ENCODE measurements around the gene PPL.
A peak's percentile ranks its signal among the peaks of the same experiment; 100 is the strongest.

The PPL gene, protein sequence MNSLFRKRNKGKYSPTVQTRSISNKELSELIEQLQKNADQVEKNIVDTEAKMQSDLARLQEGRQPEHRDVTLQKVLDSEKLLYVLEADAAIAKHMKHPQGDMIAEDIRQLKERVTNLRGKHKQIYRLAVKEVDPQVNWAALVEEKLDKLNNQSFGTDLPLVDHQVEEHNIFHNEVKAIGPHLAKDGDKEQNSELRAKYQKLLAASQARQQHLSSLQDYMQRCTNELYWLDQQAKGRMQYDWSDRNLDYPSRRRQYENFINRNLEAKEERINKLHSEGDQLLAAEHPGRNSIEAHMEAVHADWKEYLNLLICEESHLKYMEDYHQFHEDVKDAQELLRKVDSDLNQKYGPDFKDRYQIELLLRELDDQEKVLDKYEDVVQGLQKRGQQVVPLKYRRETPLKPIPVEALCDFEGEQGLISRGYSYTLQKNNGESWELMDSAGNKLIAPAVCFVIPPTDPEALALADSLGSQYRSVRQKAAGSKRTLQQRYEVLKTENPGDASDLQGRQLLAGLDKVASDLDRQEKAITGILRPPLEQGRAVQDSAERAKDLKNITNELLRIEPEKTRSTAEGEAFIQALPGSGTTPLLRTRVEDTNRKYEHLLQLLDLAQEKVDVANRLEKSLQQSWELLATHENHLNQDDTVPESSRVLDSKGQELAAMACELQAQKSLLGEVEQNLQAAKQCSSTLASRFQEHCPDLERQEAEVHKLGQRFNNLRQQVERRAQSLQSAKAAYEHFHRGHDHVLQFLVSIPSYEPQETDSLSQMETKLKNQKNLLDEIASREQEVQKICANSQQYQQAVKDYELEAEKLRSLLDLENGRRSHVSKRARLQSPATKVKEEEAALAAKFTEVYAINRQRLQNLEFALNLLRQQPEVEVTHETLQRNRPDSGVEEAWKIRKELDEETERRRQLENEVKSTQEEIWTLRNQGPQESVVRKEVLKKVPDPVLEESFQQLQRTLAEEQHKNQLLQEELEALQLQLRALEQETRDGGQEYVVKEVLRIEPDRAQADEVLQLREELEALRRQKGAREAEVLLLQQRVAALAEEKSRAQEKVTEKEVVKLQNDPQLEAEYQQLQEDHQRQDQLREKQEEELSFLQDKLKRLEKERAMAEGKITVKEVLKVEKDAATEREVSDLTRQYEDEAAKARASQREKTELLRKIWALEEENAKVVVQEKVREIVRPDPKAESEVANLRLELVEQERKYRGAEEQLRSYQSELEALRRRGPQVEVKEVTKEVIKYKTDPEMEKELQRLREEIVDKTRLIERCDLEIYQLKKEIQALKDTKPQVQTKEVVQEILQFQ (N-terminal part only)

DNA sequence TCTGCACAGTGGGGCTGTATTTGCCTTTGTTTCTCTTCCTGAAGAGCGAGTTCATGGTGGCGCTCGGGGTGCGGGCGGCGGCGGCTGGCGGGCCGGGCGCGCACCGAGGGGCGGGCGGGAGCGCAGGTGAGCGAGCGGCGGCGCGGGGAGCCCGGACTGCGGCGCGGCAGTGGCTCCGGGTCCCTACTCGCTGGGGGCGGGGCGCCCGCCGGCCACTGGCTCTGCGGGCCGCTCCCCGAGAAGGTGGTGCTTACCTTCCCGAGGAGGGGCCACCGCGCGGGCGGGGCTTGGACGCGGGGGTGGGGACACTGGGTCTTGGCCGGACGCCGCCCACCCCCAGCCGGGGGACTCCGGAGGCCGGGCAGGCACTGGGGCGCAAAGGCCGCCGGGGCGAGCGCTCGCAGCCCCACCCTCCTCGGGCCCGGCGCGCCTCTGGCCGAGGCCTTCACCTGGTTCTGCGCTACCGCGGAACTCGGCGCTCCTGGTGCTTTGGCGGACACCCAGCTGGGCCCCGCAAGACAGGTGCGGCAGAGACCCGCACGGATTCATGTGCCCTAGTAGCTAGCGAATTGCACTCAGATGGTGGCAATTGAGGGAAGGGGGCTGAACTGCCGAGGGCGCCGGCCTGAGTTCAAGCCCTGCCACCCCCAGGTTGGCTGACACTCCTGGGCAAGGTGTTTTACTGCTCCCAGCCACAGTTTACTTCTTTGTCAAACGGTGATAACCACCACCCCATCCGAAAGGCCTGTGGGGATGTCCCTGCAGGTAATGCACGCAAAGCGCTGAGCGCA is at the start of gene PPL:
PPL (minus strand) TSS at position 158 of the 791 bp plus-strand sequence; CDS start at position 55, 103 bp downstream.
- H3K36me3 ChIP-seq (replicated peaks), result no peaks in the 10 kb centered on the region
- in situ Hi-C loops (cut with MboI; ENCODE audit: low sequenced_read_pairs), result no loop called here
- no peaks in the 10 kb centered on the region for H3K4me1 ChIP-seq
- H3K9me3 ChIP-seq, result no peaks in the 10 kb centered on the region
- no peaks in the 10 kb centered on the region for H3K27me3 ChIP-seq (ENCODE audit: low read depth)
- H3K4me3 ChIP-seq, result peak within 1 kb of the TSS; percentile 54
- DNase-seq (ENCODE audit: low spot score in 2 of 2), result peak; percentile 59 to 95

DNA sequence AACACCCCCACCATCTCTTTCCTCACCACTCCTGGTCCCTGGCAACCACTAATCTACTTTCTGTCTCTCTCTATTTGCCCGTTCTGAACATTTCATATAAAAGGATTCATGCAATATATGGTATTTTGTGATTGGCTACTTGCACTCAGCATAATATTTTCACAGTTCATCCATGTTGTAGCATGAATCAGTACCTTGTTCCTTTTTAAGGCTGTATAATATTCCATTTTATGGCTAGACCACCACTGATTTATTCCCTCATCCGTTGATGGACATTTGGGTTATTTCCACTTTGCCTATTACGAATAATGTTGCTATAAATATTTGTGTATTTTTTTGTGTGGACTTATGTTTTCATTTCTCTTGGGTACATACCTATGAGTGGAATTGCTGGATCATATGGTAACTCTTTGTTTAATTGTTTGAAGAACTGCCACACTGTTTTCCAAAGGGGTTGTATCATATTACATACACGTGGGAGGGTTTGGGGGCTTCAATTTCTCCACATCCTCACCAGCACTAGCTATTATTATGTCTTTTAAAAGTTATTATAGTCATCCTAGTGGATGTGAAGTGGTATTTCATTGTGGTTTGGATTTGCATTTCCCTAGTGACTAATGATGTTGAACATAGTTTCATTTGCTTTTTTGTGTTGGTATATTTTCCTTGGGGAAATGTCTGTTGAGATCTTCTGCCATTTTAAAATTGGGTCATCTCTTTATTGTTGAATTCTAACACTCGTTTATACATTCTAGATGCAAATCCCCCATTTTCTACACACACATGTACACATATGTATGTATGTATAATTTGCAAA is 47.4 kb upstream of the PPL start:
- Histone ChIP-seq H3K4me1 (no peaks in the 10 kb centered on the region), H3K9me3 (no peaks in the 10 kb centered on the region), H3K4me3 (no peak overlapping the region), H3K27me3 (ENCODE audit: low read depth) (peaks cover 40% of the 10 kb centered on the region), H3K36me3 (replicated peaks) (no peaks in the 10 kb centered on the region)
- DNase-seq (ENCODE audit: low spot score in 2 of 2), result no peak
- in situ Hi-C loops (cut with MboI; ENCODE audit: low sequenced_read_pairs), result no loop called here

DNA sequence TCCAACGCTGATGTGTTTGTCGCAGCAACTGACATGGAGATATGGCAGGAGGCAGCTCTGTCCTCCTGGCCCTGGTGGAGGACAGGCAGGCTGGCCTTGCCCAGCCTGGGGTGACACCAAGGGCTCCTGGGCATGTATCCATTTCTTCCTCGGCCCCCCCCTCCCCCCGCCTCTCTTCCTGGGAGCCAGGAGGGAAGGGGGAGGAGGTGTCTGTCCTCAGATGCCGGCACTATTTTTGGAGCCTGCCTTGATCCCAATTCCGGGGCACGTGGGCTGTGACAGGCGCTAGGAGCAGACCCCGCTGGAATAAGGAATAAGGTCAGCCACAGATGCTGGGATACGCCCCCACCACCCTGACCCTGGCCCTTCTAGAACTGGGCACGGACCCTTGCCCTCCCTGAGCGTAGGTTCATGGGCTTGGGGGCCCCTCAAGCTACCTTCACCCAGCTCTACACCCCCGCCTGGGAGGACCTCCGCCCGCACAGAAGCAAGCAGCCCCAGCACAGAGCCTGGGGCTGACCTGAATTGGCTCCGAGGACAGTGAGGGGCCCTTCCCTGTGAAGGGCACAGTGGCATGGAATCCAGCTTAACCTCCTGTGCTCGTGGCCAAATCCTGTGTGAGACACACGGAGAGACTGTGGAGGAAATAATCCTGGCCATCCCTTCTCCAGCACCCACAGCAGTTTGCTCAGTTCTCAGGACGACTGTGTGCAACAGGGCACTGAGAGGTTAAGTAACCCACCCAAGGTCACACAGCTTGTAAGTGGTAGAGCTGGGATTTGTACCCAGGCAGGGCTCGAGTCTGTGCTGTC is 45.3 kb upstream of the PPL start:
- Histone ChIP-seq H3K4me1 (no peaks in the 10 kb centered on the region), H3K27me3 (ENCODE audit: low read depth) (peaks cover 23% of the 10 kb centered on the region), H3K4me3 (no peak overlapping the region), H3K36me3 (replicated peaks) (no peaks in the 10 kb centered on the region), H3K9me3 (no peaks in the 10 kb centered on the region)
- in situ Hi-C loops (cut with MboI; ENCODE audit: low sequenced_read_pairs), result no loop called here
- no peak for DNase-seq (ENCODE audit: low spot score in 2 of 2)

DNA sequence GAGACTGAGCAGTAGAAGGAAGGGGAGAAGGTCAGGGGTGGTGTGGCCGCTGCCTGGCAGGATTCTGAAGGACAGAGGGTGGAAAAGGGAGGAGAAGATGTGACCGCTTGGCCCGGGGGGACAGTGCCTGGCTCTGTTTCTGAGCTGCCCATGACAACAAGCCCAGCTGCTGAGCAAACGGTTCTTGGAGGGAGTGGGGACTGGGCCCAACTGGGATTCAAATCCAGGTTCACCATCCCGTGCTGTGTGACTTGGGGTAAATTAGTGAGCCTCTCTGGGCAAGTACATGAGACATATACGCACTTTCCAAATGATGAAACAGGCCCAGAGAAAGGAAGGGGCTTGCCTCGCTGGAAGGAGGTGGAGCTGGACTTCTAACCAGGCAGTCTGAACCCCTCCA is 44.5 kb upstream of the PPL start:
- H3K27me3 ChIP-seq (ENCODE audit: low read depth), result peaks cover 16% of the 10 kb centered on the region
- DNase-seq (ENCODE audit: low spot score in 2 of 2), result no peak
- H3K9me3 ChIP-seq, result no peaks in the 10 kb centered on the region
- no peak overlapping the region for H3K4me3 ChIP-seq
- no peaks in the 10 kb centered on the region for H3K4me1 ChIP-seq
- no peaks in the 10 kb centered on the region for H3K36me3 ChIP-seq (replicated peaks)
- in situ Hi-C loops (cut with MboI; ENCODE audit: low sequenced_read_pairs), result no loop called here

DNA sequence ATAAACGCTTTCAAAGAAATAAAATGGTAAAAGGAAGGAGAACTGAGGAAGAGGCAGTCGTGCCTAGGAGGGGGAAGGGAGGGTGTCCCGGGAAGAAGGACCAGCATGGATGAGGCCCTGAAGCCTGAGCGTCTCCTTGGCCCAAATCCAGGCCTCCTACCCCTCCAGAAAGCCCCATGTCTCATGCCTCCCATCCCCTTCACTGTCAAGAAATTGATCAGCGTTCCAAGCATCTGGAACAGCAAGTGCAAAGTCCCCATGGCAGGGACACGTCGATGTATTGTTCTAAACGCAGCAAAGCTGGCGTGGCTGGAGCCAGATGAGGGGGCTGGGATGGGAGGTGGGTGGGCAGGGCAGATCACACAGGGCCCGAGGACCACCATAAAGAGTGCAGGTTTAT is 43.7 kb upstream of the PPL start:
- H3K4me3 ChIP-seq, result no peak overlapping the region
- H3K9me3 ChIP-seq, result no peaks in the 10 kb centered on the region
- no peak for DNase-seq (ENCODE audit: low spot score in 2 of 2)
- in situ Hi-C loops (cut with MboI; ENCODE audit: low sequenced_read_pairs), result no loop called here
- no peaks in the 10 kb centered on the region for H3K36me3 ChIP-seq (replicated peaks)
- H3K4me1 ChIP-seq, result no peaks in the 10 kb centered on the region
- peaks cover 8% of the 10 kb centered on the region for H3K27me3 ChIP-seq (ENCODE audit: low read depth)

DNA sequence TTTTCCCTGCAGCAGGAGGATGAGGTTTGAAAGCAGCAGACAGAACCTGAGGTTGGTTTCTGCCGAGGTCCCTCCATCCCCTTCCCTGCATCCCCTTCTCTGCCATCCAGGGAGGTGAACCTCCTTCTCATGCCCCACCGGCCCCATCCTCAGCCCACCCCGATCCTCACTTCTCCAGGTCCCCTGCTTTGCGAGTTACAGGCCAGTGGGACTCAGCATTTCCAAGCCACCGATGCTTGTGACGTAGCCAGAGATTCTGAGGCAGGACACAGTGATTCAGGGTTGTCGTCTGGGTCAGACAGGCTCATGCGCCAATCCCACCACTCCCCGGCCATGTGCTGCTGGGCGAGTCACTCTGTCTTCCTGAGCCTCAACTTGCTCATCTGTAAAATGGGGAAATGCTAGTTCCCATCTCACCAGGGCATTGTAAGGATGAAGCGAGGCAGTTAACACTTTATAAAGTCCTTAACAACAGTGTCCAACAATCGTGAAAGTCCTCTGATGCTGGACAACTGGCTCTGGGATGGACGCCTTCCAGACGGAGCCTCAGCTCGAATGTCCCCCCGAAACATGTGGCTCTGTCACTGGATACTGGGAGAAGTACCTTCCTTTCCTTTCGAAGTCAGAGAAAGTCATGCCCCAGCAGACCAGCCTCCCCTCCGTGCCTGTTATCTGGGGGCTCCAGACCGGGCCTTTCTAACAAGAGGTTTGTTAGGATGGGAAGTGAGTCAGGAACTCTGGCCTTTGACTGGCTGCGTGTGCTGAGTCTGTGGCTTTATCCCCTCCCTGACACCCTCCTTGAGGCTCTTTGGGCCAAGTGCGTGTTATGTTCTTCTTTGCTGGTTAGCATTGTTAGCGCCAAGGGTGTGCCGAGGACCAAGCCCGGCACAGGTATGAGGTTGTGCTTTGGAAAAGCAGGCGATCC is 43.0 kb upstream of the PPL start:
- H3K4me3 ChIP-seq, result no peak overlapping the region
- no peaks in the 10 kb centered on the region for H3K9me3 ChIP-seq
- H3K4me1 ChIP-seq, result no peaks in the 10 kb centered on the region
- no peak for DNase-seq (ENCODE audit: low spot score in 2 of 2)
- H3K36me3 ChIP-seq (replicated peaks), result no peaks in the 10 kb centered on the region
- in situ Hi-C loops (cut with MboI; ENCODE audit: low sequenced_read_pairs), result no loop called here
- H3K27me3 ChIP-seq (ENCODE audit: low read depth), result peaks cover 3% of the 10 kb centered on the region; the same call in 1 of the 2 replicates

DNA sequence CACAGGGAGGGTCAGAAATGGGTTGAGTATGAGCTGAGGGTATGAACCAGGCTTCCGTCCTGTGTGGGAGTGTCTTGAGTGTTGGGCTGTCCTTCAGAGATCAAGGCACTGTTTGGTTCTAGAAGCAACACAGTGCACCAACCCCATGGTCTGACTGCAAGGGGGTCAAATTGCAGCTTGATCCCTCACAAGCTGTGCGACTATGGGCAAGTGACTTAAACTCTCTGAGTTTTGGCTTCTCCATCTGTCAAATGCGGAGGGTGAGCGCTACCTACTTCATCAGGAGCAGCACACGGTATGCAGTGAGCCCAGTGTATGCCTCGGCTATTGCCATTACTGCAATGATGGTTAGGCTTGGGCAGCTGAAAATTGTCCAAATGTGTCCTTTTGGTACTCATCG is 42.2 kb upstream of the PPL start:
- Histone ChIP-seq H3K4me3 (no peak overlapping the region), H3K4me1 (no peaks in the 10 kb centered on the region), H3K27me3 (ENCODE audit: low read depth) (no peaks in the 10 kb centered on the region), H3K36me3 (replicated peaks) (no peaks in the 10 kb centered on the region), H3K9me3 (no peaks in the 10 kb centered on the region)
- no peak for DNase-seq (ENCODE audit: low spot score in 2 of 2)
- in situ Hi-C loops (cut with MboI; ENCODE audit: low sequenced_read_pairs), result no loop called here

DNA sequence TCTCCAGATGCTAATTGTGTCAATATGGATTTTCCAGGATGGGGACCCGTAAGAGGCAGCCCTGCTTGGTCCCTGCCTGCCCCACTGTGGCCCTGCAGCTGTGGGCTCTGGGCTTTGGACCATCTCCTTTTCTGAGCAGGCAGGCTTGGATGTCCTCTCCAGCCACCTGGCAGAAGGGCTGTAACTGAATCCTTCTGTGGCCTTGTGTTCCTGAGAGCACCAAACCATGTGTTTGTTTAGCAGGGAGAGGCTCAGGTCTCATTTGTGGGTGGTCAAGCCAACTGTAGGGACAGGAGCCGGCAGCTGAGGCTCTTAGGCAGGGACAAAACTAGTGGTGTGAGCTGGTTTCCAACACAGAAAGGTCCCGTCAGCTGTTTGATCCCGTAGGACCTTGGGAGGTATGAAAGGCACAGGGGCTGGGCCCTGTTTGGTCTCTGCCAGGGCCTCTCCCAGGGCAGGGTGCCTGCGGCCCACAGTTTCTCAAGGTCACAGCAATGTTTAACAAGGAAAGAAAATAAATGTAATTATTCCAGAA is 39.7 kb upstream of the PPL start:
- in situ Hi-C loops (cut with MboI; ENCODE audit: low sequenced_read_pairs), result no loop called here
- DNase-seq (ENCODE audit: low spot score in 2 of 2), result no peak
- no peaks in the 10 kb centered on the region for H3K36me3 ChIP-seq (replicated peaks)
- no peaks in the 10 kb centered on the region for H3K9me3 ChIP-seq
- H3K27me3 ChIP-seq (ENCODE audit: low read depth), result peaks cover 3% of the 10 kb centered on the region; the same call in 1 of the 2 replicates
- H3K4me1 ChIP-seq, result no peaks in the 10 kb centered on the region
- no peak overlapping the region for H3K4me3 ChIP-seq

DNA sequence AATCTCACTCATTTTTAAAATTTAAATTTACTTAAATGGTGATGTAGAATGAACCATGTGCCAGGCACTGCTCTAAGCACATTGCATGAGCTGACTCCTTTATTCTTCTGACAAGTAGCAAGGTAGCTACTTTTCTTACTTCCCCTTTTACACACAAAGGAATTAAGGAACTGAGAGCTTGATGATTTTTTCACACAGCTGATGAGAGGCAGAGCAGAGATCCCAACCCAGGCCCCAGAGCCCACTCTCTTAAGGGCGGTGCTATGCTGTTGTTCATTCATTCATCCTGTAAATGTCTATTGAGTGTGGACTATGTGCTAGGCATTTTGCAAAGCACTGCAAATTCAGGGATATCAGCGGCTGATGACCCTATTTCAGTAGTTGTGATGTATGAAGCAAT is 39.1 kb upstream of the PPL start:
- Histone ChIP-seq H3K4me3 (no peak overlapping the region), H3K36me3 (replicated peaks) (no peaks in the 10 kb centered on the region), H3K4me1 (no peaks in the 10 kb centered on the region), H3K9me3 (no peaks in the 10 kb centered on the region), H3K27me3 (ENCODE audit: low read depth) (peaks cover 3% of the 10 kb centered on the region; the same call in 1 of the 2 replicates)
- in situ Hi-C loops (cut with MboI; ENCODE audit: low sequenced_read_pairs), result no loop called here
- DNase-seq (ENCODE audit: low spot score in 2 of 2), result no peak

DNA sequence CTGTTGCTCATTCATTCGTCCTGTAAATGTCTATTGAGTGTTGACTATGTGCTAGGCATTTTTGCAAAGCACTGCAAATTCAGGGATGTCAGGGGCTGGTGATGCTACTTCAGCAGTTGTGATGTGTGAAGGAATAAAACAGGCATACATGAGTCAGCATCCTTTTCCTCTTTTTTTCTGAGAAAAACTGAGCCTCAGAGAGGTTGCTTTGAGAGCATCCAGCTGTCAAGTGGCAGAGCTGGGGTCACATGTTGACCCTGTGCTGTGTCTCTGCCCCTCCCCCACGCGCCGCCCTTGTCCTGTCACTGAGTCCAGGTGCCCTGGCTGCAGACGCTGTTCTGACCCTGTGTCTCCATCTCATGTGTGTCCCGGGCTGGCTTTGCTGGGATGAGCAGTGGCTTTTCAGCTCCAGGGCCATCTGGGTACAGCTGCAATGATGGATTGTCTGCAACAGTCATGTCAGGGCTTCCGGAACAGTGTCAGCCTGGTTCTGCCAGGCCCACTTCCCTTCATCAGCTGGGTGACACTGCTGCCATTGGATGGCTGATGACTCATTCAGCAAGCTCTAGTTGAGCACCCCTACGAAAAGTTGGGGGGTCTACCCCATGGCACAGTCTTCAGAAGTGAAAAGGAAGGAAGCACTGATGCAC is 36.1 kb upstream of the PPL start:
- DNase-seq (ENCODE audit: low spot score in 2 of 2), result no peak
- Histone ChIP-seq H3K27me3 (ENCODE audit: low read depth) (peaks cover 3% of the 10 kb centered on the region; the same call in 1 of the 2 replicates), H3K4me3 (no peak overlapping the region), H3K4me1 (no peaks in the 10 kb centered on the region), H3K9me3 (no peaks in the 10 kb centered on the region), H3K36me3 (replicated peaks) (no peaks in the 10 kb centered on the region)
- in situ Hi-C loops (cut with MboI; ENCODE audit: low sequenced_read_pairs), result no loop called here

Data from HAP-1 (cell line).